Measurements from ENCODE around the gene FAM170A.

DNA sequence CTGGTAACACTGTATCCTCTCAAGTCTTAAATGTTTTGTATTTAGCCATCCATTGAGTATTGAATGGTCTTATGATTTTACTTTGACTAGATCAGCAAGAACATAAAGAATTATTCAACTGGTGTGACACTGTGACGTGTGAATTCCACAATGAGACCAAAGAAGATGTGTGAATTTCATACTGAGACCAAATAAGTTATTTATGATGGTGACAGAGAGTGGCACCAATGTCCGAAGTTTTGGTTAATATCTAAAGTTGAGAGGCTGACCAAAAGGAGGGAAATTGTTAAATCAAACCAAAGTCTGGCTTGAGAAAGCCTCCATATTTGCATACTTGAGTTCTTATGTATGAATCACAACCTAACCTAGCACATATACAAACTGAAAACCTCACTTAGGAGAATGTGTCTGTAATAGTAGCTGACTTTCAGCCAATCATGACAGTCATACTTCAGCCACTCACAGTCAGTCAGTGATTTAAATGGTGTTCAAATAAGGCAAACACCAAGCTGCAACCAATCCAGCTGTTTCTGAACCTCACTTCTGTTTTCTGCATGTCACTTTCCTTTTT, 31.5 kb upstream of the FAM170A start:
- TF ChIP-seq POLR2A (IDR thresholded peaks at IDR 0.05; ENCODE audit: low read depth, low read length): no peak
- TF ChIP-seq POLR2AphosphoS5 (IDR thresholded peaks at IDR 0.05; ENCODE audit: low read depth, low read length): no peak
- no peak for TF ChIP-seq TAF1 (IDR thresholded peaks at IDR 0.05; ENCODE audit: low read depth, low read length)

Measured in GM12891 (cell line).